T47D (cell line): ENCODE results near the gene AGAP1.

Source experiments
- DNase-seq, 2 experiments: peaks; one replicate each; pipeline versions ENCODE4 v3.0.0 to v3.0.0-alpha.2; 2011 to 2012; ENCODE audit warnings: low read depth in 1 of 2, low spot score in 1 of 2
- JUND ChIP-seq: IDR thresholded peaks from 2 replicates; pipeline ENCODE4 v1.6.1; 2012; ENCODE audit warnings: low read depth
- in situ Hi-C: cut with HindIII; loops from 2 replicates; pipeline ENCODE4 v1.10.0; 2016; ENCODE audit warnings: low sequenced_read_pairs, low pct_unique_long_range_greater_than_20kb

The AGAP1 gene

GRCh38 chr2:235467588-235467987 is 26.3 kb upstream of the AGAP1 start:
- no peak for DNase-seq
- in situ Hi-C loops = no loop called here
- no peak for TF ChIP-seq JUND

DNA sequence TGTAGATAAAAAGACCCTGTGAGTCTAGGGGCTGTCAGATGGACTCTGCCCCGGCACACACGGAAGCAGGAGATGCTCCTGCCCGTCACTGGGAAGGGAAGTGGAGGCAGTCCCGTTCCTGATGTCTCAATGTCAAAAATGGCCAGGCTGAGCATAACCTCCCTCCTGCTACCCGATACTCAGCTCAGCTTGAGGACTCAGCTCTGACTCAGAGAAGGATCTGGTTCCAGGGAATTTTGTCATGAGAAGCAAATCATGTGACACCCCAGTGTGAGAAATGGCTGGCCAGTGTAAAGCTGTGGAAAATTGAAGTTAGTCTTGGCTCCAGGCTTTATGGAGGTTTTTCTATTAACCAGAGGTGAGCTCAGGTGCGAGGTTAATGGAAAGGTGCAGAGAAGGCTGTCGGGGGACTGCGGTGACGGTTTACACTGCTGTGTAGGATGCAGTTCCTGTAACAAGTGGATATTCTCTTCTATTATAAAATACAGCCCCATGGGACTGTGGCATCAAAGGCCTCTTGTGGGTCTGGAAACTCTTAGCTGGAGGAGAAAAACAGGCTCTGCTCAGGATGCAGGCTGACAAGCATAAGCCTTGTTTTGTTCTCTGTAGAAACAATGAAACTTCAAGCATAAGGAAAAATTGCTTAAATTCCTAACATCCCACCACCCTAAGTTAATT is 24.7 kb upstream of the AGAP1 start:
- DNase-seq = peak in 1 of 2 experiments; percentile 42
- TF ChIP-seq JUND = no peak
- in situ Hi-C loops = no loop called here

DNA sequence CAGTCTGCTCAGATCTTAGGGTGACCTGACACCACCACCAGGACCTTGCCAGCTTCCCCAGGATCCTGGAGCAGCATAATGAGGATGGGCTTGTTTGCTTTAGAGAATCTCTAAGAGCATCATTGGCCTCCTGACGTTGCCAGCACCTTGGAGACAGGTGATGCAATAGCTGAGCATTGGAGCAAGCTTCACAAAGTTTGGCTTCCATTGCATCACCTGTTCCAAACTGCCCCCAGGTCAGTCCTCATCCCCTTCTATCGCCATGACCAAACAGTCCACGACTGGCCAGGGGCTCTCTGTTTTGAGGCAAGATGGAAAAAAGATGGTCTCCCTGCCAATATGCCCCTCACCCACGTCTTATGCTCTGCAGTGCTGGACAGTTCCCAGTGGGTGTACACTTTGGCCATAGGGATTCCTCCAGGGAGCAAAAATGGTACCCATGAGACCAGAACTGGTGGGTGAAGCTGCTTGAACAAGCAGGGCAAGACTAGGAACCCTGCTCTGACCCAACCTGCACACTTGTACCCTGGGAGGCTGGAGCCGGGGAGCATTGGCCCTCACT is 22.6 kb upstream of the AGAP1 start:
- in situ Hi-C loops = no loop called here
- no peak for DNase-seq
- no peak for TF ChIP-seq JUND

GRCh38 chr2:235472443-235472842 is 21.4 kb upstream of the AGAP1 start:
- no peak for DNase-seq
- in situ Hi-C loops = no loop called here
- no peak for TF ChIP-seq JUND

DNA sequence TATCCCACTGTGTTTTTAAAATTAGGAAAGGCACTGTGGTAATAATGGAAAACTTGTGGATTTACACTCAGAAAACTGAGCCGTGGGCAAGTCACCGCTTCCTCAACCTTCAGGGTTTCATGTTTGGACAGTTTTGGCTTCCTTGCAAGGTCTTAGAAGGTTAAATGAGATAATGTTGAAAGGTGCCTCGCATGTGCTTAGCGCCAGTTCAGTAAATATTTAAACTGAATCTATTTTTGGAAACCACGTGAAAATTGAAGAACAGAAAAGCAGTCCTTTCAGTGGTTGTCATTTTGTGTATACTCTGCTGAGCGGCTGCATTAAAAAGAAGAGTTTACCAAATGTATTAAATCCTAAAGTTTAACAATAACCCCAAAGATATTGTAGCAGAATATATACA is 15.2 kb upstream of the AGAP1 start:
- no peak for DNase-seq
- no peak for TF ChIP-seq JUND
- in situ Hi-C loops = no loop called here

GRCh38 chr2:235479604-235480003 is 14.2 kb upstream of the AGAP1 start:
- no peak for DNase-seq
- in situ Hi-C loops = no loop called here
- TF ChIP-seq JUND = no peak

GRCh38 chr2:235480614-235481013 is 13.2 kb upstream of the AGAP1 start:
- no peak for DNase-seq
- no peak for TF ChIP-seq JUND
- in situ Hi-C loops = no loop called here

- in situ Hi-C loops = no loop called here
- DNase-seq = no peak
- no peak for TF ChIP-seq JUND
Observed at GRCh38 chr2:235483313-235483712, 10.5 kb upstream of the AGAP1 start.

GRCh38 chr2:235485362-235485761 is 8.5 kb upstream of the AGAP1 start:
- DNase-seq = no peak
- no peak for TF ChIP-seq JUND
- in situ Hi-C loops = no loop called here

DNA sequence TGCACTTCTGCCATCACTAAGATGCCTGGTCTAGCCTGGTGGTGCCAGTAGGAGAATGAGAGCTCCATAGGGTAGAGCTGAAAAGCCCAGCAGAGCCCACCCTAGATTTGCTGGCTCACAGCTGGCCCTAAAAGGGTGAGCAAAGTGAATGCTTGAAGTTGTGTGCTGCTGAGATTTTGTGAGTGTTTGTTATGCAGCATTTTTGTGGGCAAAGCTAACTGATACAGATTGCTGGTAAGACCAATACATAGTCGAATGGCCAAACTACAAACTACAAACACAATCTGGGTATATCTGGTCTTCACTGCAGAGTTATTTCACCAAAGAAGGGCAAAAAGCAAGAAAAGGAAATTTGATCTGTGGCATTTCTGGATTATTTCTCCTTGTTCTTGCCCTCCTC is 7.1 kb upstream of the AGAP1 start:
- no peak for DNase-seq
- in situ Hi-C loops = no loop called here

DNA sequence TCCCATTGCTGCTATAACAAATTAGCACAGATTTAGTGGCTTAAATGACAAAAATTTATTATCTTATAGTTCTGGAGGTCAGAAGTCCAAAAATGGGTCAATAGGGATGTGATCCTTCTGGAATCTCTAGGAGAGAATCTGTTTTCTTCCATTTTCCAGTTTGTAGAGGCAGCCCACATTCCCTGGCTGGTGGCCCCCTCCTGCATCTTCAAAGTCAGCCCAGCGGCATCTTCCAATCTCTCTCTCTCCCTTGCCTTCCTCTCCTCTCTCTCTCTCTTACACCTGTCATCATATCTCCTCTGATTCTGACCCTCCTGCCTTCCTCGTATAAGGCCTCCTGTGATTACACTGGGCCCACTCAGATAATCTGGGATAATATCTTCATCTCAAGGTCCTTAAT is 3.9 kb upstream of the AGAP1 start:
- DNase-seq = no peak
- TF ChIP-seq JUND = no peak
- in situ Hi-C loops = no loop called here

More for the DNA sequence above, 7.1 kb upstream of the AGAP1 start:
- TF ChIP-seq JUND = no peak

GRCh38 chr2:235492850-235493344 is 946 bp upstream of the AGAP1 start:
- no peak for TF ChIP-seq JUND
- in situ Hi-C loops = no loop called here
- DNase-seq = no peak

GRCh38 chr2:235493402-235493774 is 455 bp upstream of the AGAP1 start:
- TF ChIP-seq JUND = no peak
- DNase-seq = no peak
- in situ Hi-C loops = no loop called here
